ENCODE measurements around the gene CAPZB. TPM values are rescaled to one million over a fixed set of nuclear protein-coding genes. Genes with fewer than 3 reads are reported as not detected.
A peak's percentile ranks its signal among the peaks of the same experiment; 100 is the strongest.

CAPZB gene
- total RNA-seq, 1 donor from 2014 or later: 93.6 TPM

DNA sequence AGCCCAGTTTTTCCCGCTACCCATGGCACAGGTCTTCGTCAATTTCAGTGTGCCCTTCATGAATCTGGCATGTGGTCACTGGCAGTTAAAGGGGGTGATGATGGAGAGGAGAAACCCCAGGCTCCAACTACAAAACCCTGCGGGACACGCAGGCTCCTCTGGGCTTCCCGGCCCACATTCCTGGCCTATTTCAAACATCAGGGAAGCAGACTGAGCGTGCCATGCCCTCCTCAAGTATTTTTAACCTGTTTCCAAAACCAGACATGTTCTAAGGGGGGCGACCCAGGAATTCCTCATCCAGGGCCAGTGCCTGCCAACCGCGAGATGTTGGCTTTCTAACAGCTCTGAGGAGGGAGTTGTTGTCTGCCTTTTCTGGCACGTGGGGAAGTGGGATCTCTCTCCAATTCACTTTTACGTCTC, 85.1 kb downstream of the CAPZB start:
- TF ChIP-seq, protein P1, sequence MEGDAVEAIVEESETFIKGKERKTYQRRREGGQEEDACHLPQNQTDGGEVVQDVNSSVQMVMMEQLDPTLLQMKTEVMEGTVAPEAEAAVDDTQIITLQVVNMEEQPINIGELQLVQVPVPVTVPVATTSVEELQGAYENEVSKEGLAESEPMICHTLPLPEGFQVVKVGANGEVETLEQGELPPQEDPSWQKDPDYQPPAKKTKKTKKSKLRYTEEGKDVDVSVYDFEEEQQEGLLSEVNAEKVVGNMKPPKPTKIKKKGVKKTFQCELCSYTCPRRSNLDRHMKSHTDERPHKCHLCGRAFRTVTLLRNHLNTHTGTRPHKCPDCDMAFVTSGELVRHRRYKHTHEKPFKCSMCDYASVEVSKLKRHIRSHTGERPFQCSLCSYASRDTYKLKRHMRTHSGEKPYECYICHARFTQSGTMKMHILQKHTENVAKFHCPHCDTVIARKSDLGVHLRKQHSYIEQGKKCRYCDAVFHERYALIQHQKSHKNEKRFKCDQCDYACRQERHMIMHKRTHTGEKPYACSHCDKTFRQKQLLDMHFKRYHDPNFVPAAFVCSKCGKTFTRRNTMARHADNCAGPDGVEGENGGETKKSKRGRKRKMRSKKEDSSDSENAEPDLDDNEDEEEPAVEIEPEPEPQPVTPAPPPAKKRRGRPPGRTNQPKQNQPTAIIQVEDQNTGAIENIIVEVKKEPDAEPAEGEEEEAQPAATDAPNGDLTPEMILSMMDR (IDR thresholded peaks at IDR 0.05; ENCODE audit: insufficient read depth, low read length, poor library complexity, severe bottlenecking): no peak
- Histone ChIP-seq H3K27me3 (ENCODE audit: control insufficient read depth, insufficient read depth, low read length) (no peaks in the 10 kb centered on the region), H3K4me3 (ENCODE audit: low read depth, low read length) (no peak overlapping the region), H3K36me3 (ENCODE audit: control insufficient read depth, insufficient read depth, low read length) (no peaks in the 10 kb centered on the region)
- DNase-seq (ENCODE audit: low read depth): no peak

DNA sequence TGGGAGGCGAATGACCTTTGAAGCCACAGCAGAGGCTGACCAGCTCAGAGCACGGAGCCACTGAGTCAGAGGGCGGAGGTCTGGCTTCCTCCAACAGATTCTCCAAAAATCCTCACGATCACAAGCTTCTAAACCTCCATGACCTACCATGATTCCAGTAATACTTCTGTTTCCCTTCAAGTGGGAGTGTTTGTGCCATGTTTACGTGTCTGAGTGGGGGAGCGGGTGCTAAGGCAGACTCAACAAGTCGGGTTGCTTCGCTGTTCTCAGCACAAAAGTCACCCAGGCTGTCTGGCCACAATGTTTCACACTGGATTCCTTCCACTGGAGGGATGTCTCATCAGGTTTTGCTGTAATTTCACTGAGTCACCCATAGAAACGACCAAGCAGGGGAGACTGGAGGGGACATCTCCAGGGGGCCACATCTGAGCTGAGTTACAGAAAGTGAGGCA, 87.0 kb downstream of the CAPZB start:
- peak; percentile 79 for DNase-seq (ENCODE audit: low read depth)
- Histone ChIP-seq H3K36me3 (ENCODE audit: control insufficient read depth, insufficient read depth, low read length) (no peaks in the 10 kb centered on the region), H3K27me3 (ENCODE audit: control insufficient read depth, insufficient read depth, low read length) (no peaks in the 10 kb centered on the region), H3K4me3 (ENCODE audit: low read depth, low read length) (no peak overlapping the region)
- TF ChIP-seq, protein P1 (IDR thresholded peaks at IDR 0.05; ENCODE audit: insufficient read depth, low read length, poor library complexity, severe bottlenecking): peak; percentile 43

DNA sequence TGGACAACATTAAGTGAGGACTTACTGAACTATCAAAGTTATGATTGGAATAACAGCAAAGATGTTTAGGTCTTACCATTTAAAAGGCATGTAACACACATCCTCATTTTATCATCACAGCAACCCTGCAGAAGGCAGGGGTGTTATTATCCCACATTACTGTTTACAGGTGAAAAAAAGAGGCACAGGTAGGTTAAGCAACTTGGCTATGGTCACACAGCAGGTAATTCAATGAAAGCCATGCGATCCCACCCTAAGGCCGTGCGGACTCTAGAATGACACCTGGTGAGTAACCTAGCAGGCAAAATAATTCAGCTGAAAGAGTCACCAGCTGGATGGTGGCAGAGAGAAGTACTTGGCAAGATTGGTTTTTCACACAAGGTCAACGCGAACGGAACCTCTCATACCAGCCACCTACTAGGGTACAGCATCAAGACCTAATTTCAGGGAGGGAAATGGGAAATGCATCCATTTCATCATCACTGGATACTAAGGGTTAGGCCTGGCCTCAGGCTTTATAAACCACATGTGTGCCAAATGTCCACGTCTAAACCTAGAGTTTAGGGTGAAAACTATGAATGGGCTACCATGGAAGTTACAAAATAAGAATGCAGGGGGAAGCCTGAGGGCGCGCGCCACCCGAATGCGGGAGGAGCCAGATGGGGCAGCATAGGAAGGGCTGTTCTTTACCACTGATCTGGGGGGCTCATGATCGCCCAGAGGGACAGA, 88.0 kb downstream of the CAPZB start:
- no peaks in the 10 kb centered on the region for H3K36me3 ChIP-seq (ENCODE audit: control insufficient read depth, insufficient read depth, low read length)

DNA sequence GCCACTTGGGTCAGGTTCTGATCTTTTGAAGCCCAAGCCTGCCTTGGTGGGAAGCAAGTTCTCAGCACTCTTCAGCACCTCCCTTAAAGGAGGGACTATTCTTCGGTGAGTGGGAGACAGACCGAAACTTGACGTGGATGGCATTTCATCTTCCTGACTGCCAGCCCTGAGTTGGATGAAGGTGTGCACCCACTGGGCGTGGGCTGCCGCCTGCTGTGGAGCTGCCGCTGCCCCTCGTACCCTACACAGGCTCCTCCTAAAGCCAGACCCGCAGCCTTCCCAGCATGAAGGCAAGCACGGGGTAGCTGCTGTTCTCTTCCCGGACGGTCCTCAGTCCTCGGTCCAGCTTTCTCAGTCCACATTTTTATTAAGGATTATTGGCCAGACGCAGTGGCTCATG, 89.1 kb downstream of the CAPZB start:
- TF ChIP-seq, protein P1 (IDR thresholded peaks at IDR 0.05; ENCODE audit: insufficient read depth, low read length, poor library complexity, severe bottlenecking): no peak
- no peaks in the 10 kb centered on the region for H3K27me3 ChIP-seq (ENCODE audit: control insufficient read depth, insufficient read depth, low read length)
- no peak overlapping the region for H3K4me3 ChIP-seq (ENCODE audit: low read depth, low read length)
- DNase-seq (ENCODE audit: low read depth): no peak
- H3K36me3 ChIP-seq (ENCODE audit: control insufficient read depth, insufficient read depth, low read length): no peaks in the 10 kb centered on the region

More for the DNA sequence above, 88.0 kb downstream of the CAPZB start:
- DNase-seq (ENCODE audit: low read depth): no peak
- H3K27me3 ChIP-seq (ENCODE audit: control insufficient read depth, insufficient read depth, low read length): no peaks in the 10 kb centered on the region
- TF ChIP-seq, protein P1 (IDR thresholded peaks at IDR 0.05; ENCODE audit: insufficient read depth, low read length, poor library complexity, severe bottlenecking): no peak
- H3K4me3 ChIP-seq (ENCODE audit: low read depth, low read length): no peak overlapping the region

DNA sequence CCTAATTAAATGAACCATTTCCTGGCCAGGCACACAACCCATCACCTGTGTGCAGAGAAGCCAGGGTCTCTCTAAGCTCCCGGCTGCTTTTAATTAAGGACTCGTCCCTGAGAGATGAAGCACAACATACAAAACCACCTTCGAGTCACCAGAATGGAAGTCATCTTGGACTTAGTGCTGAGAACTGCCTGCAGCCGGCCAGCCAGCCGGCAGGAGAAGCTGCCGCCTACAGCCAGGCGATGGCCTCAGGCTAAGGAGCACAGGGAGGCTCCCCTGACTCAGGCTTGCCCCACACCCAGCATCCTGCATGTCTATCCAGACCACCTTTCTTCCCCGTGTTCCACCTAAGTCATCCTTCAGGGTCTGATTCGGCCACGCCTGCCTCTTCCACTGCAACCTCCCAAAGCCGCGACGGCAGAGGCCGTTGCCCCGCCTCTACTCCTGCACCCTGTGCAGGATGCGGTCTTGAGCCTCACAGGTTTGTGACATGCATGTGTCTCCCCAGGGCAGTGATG, 89.6 kb downstream of the CAPZB start:
- DNase-seq (ENCODE audit: low read depth): no peak
- TF ChIP-seq, protein P1 (IDR thresholded peaks at IDR 0.05; ENCODE audit: insufficient read depth, low read length, poor library complexity, severe bottlenecking): peak; percentile 24
- H3K4me3 ChIP-seq (ENCODE audit: low read depth, low read length): no peak overlapping the region
- H3K36me3 ChIP-seq (ENCODE audit: control insufficient read depth, insufficient read depth, low read length): no peaks in the 10 kb centered on the region
- no peaks in the 10 kb centered on the region for H3K27me3 ChIP-seq (ENCODE audit: control insufficient read depth, insufficient read depth, low read length)
